Neural progenitor cell (in vitro differentiated cells): ENCODE measurements around the gene XKR3. TPM values are rescaled to one million over a fixed set of nuclear protein-coding genes. Genes with fewer than 3 reads are reported as not detected.

Experiments
- DNase-seq: peaks from one replicate; pipeline ENCODE4 v3.0.0-alpha.2; 2016; ENCODE audit warnings: low spot score
- H2AFZ ChIP-seq: fragments of 200-600 bp; sonication (generic); replicated peaks from 2 replicates; pipeline ENCODE4 v1.6.1; 2016; ENCODE audit warnings: antibody characterized with exemption
- H3F3A ChIP-seq: fragments of 200-600 bp; sonication (generic); 2 replicates; pipeline ENCODE4 v1.6.1; 2016; ENCODE audit warnings: antibody characterized with exemption, low read depth
- H3K27ac ChIP-seq: fragments of 200-600 bp; sonication (generic); 2 replicates; pipeline ENCODE4 v1.5.1; 2016; ENCODE audit warnings: mild to moderate bottlenecking
- H3K27me3 ChIP-seq: fragments of 200-600 bp; sonication (generic); 2 replicates; pipeline ENCODE4 v1.6.1; 2016; ENCODE audit warnings: mild to moderate bottlenecking, moderate library complexity
- H3K36me3 ChIP-seq: fragments of 200-600 bp; sonication (generic); 2 replicates; pipeline ENCODE4 v1.5.1; 2016
- H3K4me1 ChIP-seq: fragments of 200-600 bp; sonication (generic); 2 replicates; pipeline ENCODE4 v1.6.1; 2016; ENCODE audit warnings: mixed run types
- H3K4me2 ChIP-seq: fragments of 200-600 bp; sonication (generic); 2 replicates; pipeline ENCODE4 v1.6.1; 2016
- H3K4me3 ChIP-seq: fragments of 200-600 bp; sonication (generic); 2 replicates; pipeline ENCODE4 v1.5.1; 2016
- H3K79me2 ChIP-seq: fragments of 200-600 bp; sonication (generic); 2 replicates; pipeline ENCODE4 v1.6.1; 2016; ENCODE audit warnings: low read depth
- H3K9ac ChIP-seq: fragments of 200-600 bp; sonication (generic); 2 replicates; pipeline ENCODE4 v1.6.1; 2016
- H3K9me3 ChIP-seq: fragments of 200-600 bp; sonication (generic); 2 replicates; pipeline ENCODE4 v1.5.1; 2016; ENCODE audit warnings: low read depth
- H4K20me1 ChIP-seq: fragments of 200-600 bp; sonication (generic); 2 replicates; pipeline ENCODE4 v1.6.1; 2016; ENCODE audit warnings: low read depth
- H3K27ac Mint-ChIP-seq: 3 replicates; pipeline ENCODE4 v1.8.0; 2021; ENCODE audit warnings: mixed read lengths
- H3K27me3 Mint-ChIP-seq: 2 replicates; pipeline ENCODE4 v1.8.0; 2022; ENCODE audit warnings: low read depth, mild to moderate bottlenecking, inconsistent platforms, moderate library complexity, mixed read lengths; ENCODE audit not compliant: insufficient read depth
- H3K36me3 Mint-ChIP-seq: 3 replicates; pipeline ENCODE4 v1.8.0; 2021; ENCODE audit warnings: mixed read lengths
- H3K4me1 Mint-ChIP-seq: 3 replicates; pipeline ENCODE4 v1.8.0; 2021; ENCODE audit warnings: mixed read lengths
- H3K4me3 Mint-ChIP-seq: 3 replicates; pipeline ENCODE4 v1.8.0; 2021; ENCODE audit warnings: mild to moderate bottlenecking, moderate library complexity, mixed read lengths
- H3K9me3 Mint-ChIP-seq: 3 replicates; pipeline ENCODE4 v1.8.0; 2020; ENCODE audit warnings: mixed read lengths
- CTCF ChIP-seq: fragments of 200-600 bp; sonication (generic); IDR thresholded peaks from 2 replicates; pipeline ENCODE4 v1.5.1; 2017; ENCODE audit warnings: antibody characterized with exemption, mild to moderate bottlenecking
- EZH2 ChIP-seq: fragments of 200-600 bp; sonication (generic); IDR thresholded peaks from 2 replicates; pipeline ENCODE4 v1.6.1; 2017; ENCODE audit warnings: antibody characterized with exemption, mild to moderate bottlenecking, moderate library complexity
- EZH2phosphoT487 ChIP-seq: fragments of 200-600 bp; sonication (generic); IDR thresholded peaks from 2 replicates; pipeline ENCODE4 v1.6.1; 2017; ENCODE audit warnings: antibody characterized with exemption
- total RNA-seq: library from RNA; depleted of rRNA; stranded (reverse); fragments of >200 nt; gene quantifications from 2 replicates; pipeline ENCODE4 v1.2.3, GENCODE V29; 2015; ENCODE audit warnings: low replicate concordance

XKR3 gene
- total RNA-seq, 1 donor from 2014 or later, result not detected

- Mint-ChIP-seq H3K4me3 (no peak overlapping the region), H3K4me1 (no peaks in the 10 kb centered on the region), H3K9me3 (peaks cover 6% of the 10 kb centered on the region), H3K36me3 (no peaks in the 10 kb centered on the region), H3K27ac (no peak overlapping the region), H3K27me3 (no peaks in the 10 kb centered on the region)
- H3K4me2 ChIP-seq, result no peak overlapping the region
- no peaks in the 10 kb centered on the region for H4K20me1 ChIP-seq
- TF ChIP-seq EZH2phosphoT487 (no peak), CTCF (no peak), EZH2 (no peak)
- H3K9me3 ChIP-seq, result no peaks in the 10 kb centered on the region
- no peaks in the 10 kb centered on the region for H3K36me3 ChIP-seq
- H3F3A ChIP-seq, result no peaks in the 10 kb centered on the region
- no peaks in the 10 kb centered on the region for H3K27me3 ChIP-seq
- no peak overlapping the region for H3K27ac ChIP-seq
- no peak for DNase-seq
- no peak overlapping the region for H3K4me3 ChIP-seq
- no peaks in the 10 kb centered on the region for H3K4me1 ChIP-seq
- H3K79me2 ChIP-seq, result no peaks in the 10 kb centered on the region
- no peak overlapping the region for H3K9ac ChIP-seq
- H2AFZ ChIP-seq, result no peak overlapping the region
Measured at GRCh38 chr22:16808744-16809143, 16.5 kb downstream of the XKR3 start.

- Histone ChIP-seq H3K36me3 (no peaks in the 10 kb centered on the region), H2AFZ (no peak overlapping the region), H3K4me3 (no peak overlapping the region), H3K9ac (no peak overlapping the region), H3K4me2 (no peak overlapping the region), H3K27me3 (no peaks in the 10 kb centered on the region), H3K4me1 (no peaks in the 10 kb centered on the region), H4K20me1 (no peaks in the 10 kb centered on the region), H3K27ac (no peak overlapping the region), H3K9me3 (no peaks in the 10 kb centered on the region), H3K79me2 (no peaks in the 10 kb centered on the region), H3F3A (no peaks in the 10 kb centered on the region)
- H3K27ac Mint-ChIP-seq, result no peak overlapping the region
- no peak for TF ChIP-seq EZH2phosphoT487
- TF ChIP-seq CTCF, result no peak
- TF ChIP-seq EZH2, result no peak
- no peaks in the 10 kb centered on the region for H3K4me1 Mint-ChIP-seq
- H3K36me3 Mint-ChIP-seq, result no peaks in the 10 kb centered on the region
- peaks cover 5% of the 10 kb centered on the region for H3K9me3 Mint-ChIP-seq
- H3K27me3 Mint-ChIP-seq, result no peaks in the 10 kb centered on the region
- no peak overlapping the region for H3K4me3 Mint-ChIP-seq
- DNase-seq, result no peak
Measured at GRCh38 chr22:16807109-16807508, 18.1 kb downstream of the XKR3 start.

GRCh38 chr22:16806401-16806800 lies 18.8 kb downstream of the XKR3 start:
- Histone ChIP-seq H3K4me1 (no peaks in the 10 kb centered on the region), H4K20me1 (no peaks in the 10 kb centered on the region), H3K27me3 (no peaks in the 10 kb centered on the region), H3F3A (no peaks in the 10 kb centered on the region), H3K79me2 (no peaks in the 10 kb centered on the region), H3K9ac (no peak overlapping the region), H2AFZ (no peak overlapping the region), H3K4me2 (no peak overlapping the region), H3K36me3 (no peaks in the 10 kb centered on the region), H3K9me3 (no peaks in the 10 kb centered on the region), H3K4me3 (no peak overlapping the region), H3K27ac (no peak overlapping the region)
- H3K27ac Mint-ChIP-seq, result no peak overlapping the region
- H3K27me3 Mint-ChIP-seq, result no peaks in the 10 kb centered on the region
- no peak for DNase-seq
- no peaks in the 10 kb centered on the region for H3K36me3 Mint-ChIP-seq
- H3K4me3 Mint-ChIP-seq, result no peak overlapping the region
- H3K9me3 Mint-ChIP-seq, result peaks cover 8% of the 10 kb centered on the region
- no peak for TF ChIP-seq EZH2
- no peaks in the 10 kb centered on the region for H3K4me1 Mint-ChIP-seq

GRCh38 chr22:16804882-16805281 lies 20.3 kb downstream of the XKR3 start:
- Mint-ChIP-seq H3K9me3 (peaks cover 6% of the 10 kb centered on the region), H3K27me3 (no peaks in the 10 kb centered on the region), H3K36me3 (no peaks in the 10 kb centered on the region), H3K4me3 (no peak overlapping the region), H3K4me1 (no peaks in the 10 kb centered on the region), H3K27ac (no peak overlapping the region)
- no peak overlapping the region for H3K4me2 ChIP-seq
- no peaks in the 10 kb centered on the region for H3K4me1 ChIP-seq
- TF ChIP-seq CTCF (no peak), EZH2 (no peak), EZH2phosphoT487 (no peak)
- no peak for DNase-seq
- H3K9me3 ChIP-seq, result no peaks in the 10 kb centered on the region
- no peaks in the 10 kb centered on the region for H3K79me2 ChIP-seq
- H3K27me3 ChIP-seq, result no peaks in the 10 kb centered on the region
- no peak overlapping the region for H2AFZ ChIP-seq
- H3F3A ChIP-seq, result no peaks in the 10 kb centered on the region
- no peak overlapping the region for H3K9ac ChIP-seq
- H3K36me3 ChIP-seq, result no peaks in the 10 kb centered on the region
- no peak overlapping the region for H3K27ac ChIP-seq
- H3K4me3 ChIP-seq, result no peak overlapping the region
- no peaks in the 10 kb centered on the region for H4K20me1 ChIP-seq
